Measurements from ENCODE around the gene ITGB4.

DNA sequence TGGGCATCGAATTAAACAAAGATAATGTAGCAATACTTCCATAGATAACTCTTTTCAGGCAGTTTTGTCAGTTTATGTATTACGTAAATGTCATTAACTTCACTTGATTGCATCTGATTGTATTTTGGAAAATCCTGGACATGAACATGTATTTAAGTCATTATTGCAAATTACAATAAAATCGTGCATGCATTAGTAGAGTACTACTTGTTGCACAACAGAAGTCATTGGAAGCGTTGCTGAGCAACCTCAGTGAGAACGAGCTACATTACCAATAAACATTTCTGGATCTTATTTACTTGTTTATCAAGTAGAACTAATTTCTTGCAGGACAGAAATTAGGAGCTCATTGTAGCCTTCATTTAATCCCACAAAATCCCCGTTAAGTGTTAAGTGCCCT lies 70.0 kb downstream of the ITGB4 start:
- TF ChIP-seq EZH2 (IDR thresholded peaks at IDR 0.05; ENCODE audit: borderline replicate concordance, low read depth, low read length, severe bottlenecking) = no peak
- TF ChIP-seq, protein P1, sequence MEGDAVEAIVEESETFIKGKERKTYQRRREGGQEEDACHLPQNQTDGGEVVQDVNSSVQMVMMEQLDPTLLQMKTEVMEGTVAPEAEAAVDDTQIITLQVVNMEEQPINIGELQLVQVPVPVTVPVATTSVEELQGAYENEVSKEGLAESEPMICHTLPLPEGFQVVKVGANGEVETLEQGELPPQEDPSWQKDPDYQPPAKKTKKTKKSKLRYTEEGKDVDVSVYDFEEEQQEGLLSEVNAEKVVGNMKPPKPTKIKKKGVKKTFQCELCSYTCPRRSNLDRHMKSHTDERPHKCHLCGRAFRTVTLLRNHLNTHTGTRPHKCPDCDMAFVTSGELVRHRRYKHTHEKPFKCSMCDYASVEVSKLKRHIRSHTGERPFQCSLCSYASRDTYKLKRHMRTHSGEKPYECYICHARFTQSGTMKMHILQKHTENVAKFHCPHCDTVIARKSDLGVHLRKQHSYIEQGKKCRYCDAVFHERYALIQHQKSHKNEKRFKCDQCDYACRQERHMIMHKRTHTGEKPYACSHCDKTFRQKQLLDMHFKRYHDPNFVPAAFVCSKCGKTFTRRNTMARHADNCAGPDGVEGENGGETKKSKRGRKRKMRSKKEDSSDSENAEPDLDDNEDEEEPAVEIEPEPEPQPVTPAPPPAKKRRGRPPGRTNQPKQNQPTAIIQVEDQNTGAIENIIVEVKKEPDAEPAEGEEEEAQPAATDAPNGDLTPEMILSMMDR (IDR thresholded peaks at IDR 0.05; ENCODE audit: borderline replicate concordance, extremely low read depth, low read length, poor library complexity, severe bottlenecking) = no peak
